ENCODE results near the gene MARK1.
A peak's percentile ranks its signal among the peaks of the same experiment; 100 is the strongest.
"Not testable (repeated sequence)": the region's sequence is repeated elsewhere in the genome, so short reads cannot be mapped to it uniquely, and the experiment has no call there.

MARK1 gene

DNA sequence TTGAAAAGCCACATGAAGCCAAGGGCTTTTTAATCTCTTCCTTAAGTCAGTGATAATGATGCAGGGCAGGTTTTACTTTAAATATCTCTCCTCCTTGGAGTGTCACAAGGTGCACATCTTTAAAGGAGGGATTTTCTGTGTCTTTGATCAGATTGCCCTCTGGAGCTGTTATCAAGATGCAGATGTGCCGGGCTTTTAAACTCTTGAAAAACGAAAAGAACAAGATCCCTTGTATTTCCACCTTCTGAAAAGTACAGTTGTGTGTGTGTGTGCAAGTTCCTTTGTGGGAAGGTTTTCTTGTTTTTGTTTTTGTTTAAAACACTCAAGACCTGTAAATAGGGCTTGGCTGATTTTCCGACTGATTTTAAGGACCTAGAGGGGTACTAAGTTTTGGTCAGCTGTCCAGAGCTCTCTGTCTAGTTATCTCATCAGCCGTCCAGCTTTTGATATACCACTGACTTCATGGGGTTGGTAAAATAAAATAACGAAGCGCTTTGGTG lies 1.6 kb downstream of the MARK1 start:
- DNase-seq (ENCODE audit: low spot score), result no peak

- no peak for DNase-seq (ENCODE audit: low spot score)
Observed at GRCh38 chr1:220533504-220534109, 5.7 kb downstream of the MARK1 start.

- no peak for DNase-seq (ENCODE audit: low spot score)
Observed at GRCh38 chr1:220544901-220545303, 17.0 kb downstream of the MARK1 start.

- no peak for DNase-seq (ENCODE audit: low spot score)
Observed at GRCh38 chr1:220550811-220551399, 23.0 kb downstream of the MARK1 start.

DNA sequence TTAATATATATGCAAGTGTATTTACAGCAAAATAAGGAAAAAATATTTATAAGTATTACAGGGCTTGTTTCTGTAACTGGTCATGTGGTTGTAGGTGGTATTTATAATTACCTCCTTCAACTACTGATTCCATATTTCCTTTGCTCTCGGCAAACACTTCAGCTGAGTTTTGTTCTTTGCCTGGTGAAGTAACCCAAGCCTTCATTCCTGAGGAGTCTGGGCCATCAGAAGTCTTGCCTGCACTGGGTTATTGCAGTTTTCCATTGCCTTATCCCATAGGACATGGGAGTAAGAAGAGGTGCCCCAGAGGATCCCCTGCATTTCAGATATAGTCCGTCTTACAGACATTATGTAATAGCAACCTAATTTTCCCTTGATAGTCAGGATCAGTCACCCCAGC lies 23.8 kb downstream of the MARK1 start:
- DNase-seq (ENCODE audit: low spot score), result no peak

- peak; percentile 3 for DNase-seq (ENCODE audit: low spot score)
Observed at GRCh38 chr1:220552672-220553260, 24.8 kb downstream of the MARK1 start.

- peak; percentile 2 for DNase-seq (ENCODE audit: low spot score)
Observed at GRCh38 chr1:220556641-220557040, 28.7 kb downstream of the MARK1 start.

GRCh38 chr1:220563564-220563963 lies 35.6 kb downstream of the MARK1 start:
- no peak for DNase-seq (ENCODE audit: low spot score)

GRCh38 chr1:220564216-220564615 lies 36.3 kb downstream of the MARK1 start:
- DNase-seq (ENCODE audit: low spot score), result no peak

DNA sequence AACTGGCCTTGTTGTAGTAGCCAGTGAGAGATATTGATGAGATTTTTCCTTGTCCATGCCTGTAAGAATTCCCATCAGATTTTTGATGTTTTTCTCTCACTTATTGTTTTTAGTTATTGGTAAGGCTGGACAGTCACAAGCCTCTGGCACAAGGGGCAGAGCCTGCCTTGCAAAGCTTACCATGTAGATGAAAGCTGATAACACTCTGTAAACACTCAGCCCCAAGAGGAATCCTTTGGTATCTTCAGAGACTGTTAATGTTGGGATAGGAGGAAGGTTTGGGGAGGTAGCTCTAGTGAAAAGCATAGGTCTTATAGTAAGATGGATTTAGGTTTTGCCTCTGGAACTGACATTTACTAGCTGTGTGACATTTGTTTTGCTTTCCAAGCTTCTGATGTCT lies 37.7 kb downstream of the MARK1 start:
- no peak for DNase-seq (ENCODE audit: low spot score)

- no peak for DNase-seq (ENCODE audit: low spot score)
Observed at GRCh38 chr1:220566869-220567268, 38.9 kb downstream of the MARK1 start.

GRCh38 chr1:220572416-220572815 lies 44.5 kb downstream of the MARK1 start:
- no peak for DNase-seq (ENCODE audit: low spot score)

DNA sequence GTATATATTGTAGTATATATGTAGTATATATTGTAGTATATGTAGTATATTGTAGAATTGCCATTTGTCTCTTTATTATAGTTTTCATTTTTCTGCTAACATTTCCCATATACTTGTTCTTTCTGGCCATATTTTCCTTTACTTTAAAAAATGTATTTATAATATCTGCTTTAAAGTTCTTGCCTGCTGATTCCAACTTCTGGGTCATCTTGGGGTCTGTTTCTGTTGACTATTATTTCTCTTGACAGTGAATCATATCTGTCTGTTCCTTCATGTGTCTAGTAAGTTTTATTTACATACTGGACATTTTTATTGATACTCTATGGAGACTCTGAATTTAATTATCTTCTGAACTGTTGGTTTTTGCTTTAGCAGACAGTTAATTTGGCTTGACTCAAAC lies 45.9 kb downstream of the MARK1 start:
- no peak for DNase-seq (ENCODE audit: low spot score)

GRCh38 chr1:220575718-220576497 lies 48.0 kb downstream of the MARK1 start:
- DNase-seq (ENCODE audit: low spot score), result no peak

- DNase-seq (ENCODE audit: low spot score), result no peak
Observed at GRCh38 chr1:220577926-220578325, 50.0 kb downstream of the MARK1 start.

GRCh38 chr1:220579317-220579716 lies 51.4 kb downstream of the MARK1 start:
- DNase-seq (ENCODE audit: low spot score), result no peak

DNA sequence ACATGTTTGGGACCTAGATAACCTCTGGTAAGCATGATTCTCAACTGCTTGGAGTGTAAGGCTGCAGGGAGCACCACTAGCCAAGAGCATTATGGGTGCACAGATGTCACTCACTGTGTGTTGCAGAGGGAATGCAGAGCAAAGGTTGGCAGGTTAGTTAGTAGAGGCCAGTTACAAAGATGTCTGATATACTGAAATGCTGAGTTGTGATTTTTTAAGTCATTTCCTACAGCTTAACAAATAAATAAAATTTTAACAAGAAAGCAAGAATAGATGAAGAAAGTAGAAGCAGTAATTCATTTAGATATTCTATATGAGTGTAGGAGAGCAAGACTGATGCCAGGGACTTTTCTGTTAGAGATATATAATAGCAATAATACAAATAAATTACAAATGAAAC lies 64.8 kb downstream of the MARK1 start:
- DNase-seq (ENCODE audit: low spot score), result no peak

DNA sequence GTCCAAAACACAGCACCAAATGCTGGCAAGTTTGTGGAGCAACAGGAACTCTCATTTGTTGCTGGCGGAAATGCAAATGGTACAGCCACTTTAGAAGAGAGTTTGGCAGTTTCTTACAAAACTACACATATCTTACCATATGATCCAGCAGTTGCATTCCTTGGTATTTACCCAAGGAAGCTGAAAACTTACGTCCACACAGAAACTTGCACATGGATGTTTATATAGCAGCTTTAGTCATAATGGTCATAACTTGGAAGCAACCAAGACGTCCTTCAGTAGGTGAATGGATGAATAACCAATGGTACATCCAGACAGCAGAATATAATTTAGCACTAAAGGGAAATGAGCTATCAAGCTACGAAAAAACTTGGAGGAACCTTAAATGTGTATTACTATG lies 66.4 kb downstream of the MARK1 start:
- no peak for DNase-seq (ENCODE audit: low spot score)

GRCh38 chr1:220595179-220595578 lies 67.2 kb downstream of the MARK1 start:
- no peak for DNase-seq (ENCODE audit: low spot score)

DNA sequence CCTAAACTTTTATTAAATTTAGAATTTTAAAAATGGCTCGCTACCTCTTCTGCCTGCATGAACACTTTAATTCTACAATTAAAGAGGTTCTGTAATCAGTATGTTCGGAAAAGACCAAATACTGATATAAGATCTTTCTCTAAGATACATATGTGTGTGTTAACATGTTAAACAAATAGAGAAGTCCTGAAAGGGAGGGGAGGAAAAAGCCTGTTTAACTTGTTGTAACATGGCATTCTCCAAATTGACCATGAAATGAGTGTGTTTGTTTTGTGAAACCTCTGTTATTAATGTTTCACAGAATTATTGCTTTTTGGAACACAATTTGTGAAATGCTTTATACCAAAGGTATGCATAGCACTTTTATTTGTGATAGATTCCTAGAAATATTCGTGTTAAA lies 77.0 kb downstream of the MARK1 start:
- no peak for DNase-seq (ENCODE audit: low spot score)

DNA sequence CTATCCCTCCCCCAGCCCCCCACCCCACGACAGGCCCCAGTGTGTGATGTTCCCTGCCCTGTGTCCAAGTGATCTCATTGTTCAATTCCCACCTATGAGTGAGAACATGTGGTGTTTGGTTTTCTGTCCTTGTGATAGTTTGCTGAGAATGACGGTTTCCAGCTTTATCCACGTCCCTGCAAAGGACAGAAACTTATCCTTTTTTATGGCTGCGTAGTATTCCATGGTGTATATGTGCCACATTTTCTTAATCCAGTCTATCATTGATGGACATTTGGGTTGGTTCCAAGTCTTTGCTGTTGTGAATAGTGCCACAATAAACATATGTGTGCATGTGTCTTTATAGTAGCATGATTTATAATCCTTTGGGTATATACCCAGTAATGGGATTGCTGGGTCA lies 77.7 kb downstream of the MARK1 start:
- not testable (repeated sequence) for DNase-seq (ENCODE audit: low spot score)

GRCh38 chr1:220611100-220611499 lies 83.2 kb downstream of the MARK1 start:
- DNase-seq (ENCODE audit: low spot score), result not testable (repeated sequence)

DNA sequence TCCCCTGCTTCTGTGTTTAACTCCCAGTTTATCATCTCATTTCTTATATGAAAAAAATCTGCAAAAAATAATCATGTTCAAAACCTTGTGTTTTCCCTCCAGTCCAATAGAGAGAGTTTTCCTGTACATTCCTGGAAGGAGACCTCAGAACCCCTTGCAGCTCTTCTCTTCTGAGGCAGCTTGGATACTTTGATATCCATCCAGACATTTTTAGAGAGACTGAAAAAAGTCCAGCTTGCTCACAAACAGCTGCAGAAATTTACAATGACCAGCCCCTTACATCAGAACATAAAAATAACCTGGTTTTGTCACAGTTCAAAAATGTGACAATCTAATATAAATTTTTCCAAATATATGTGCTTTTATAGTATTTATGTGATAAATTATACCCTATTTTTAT lies 88.9 kb downstream of the MARK1 start:
- no peak for DNase-seq (ENCODE audit: low spot score)
